Measurements from ENCODE around the gene XRCC4. TPM values are rescaled to one million over a fixed set of nuclear protein-coding genes. Genes with fewer than 3 reads are reported as not detected.

Gene XRCC4
- total and polyA plus RNA-seq, 7 donors: 4.6 to 11.3 (median 7.6) TPM

GRCh38 chr5:83364312-83365299 lies 287.3 kb downstream of the XRCC4 start:
- Histone ChIP-seq H3K4me3 (no peak overlapping the region), H3K27me3 (no peaks in the 10 kb centered on the region), H3K36me3 (no peaks in the 10 kb centered on the region), H3K4me1 (no peaks in the 10 kb centered on the region), H3K9me3 (peaks cover 0 to 2% (median 0%) of the 10 kb centered on the region in 4 donors), H3K27ac (no peak overlapping the region)
- TF ChIP-seq CTCF (IDR thresholded peaks at IDR 0.05) (no peak), POLR2AphosphoS5 (IDR thresholded peaks at IDR 0.05) (no peak), POLR2A (IDR thresholded peaks at IDR 0.05) (no peak), EP300 (IDR thresholded peaks at IDR 0.05) (no peak)
- 81 to 88% methylated on average over 8 of the region's 8 CpGs for WGBS, 2 donors
- intact Hi-C loops (cut with DNase I): no loop called here
- DNase-seq: no peak

GRCh38 chr5:83368319-83368718 lies 291.0 kb downstream of the XRCC4 start:
- no peak overlapping the region for H3K27ac ChIP-seq
- DNase-seq: no peak
- no peaks in the 10 kb centered on the region for H3K36me3 ChIP-seq
- WGBS, 2 donors: 81 to 83% methylated on average over 5 of the region's 5 CpGs
- no peaks in the 10 kb centered on the region for H3K27me3 ChIP-seq
- no peaks in the 10 kb centered on the region for H3K9me3 ChIP-seq
- intact Hi-C loops (cut with DNase I): no loop called here
- H3K4me1 ChIP-seq: no peaks in the 10 kb centered on the region
- TF ChIP-seq POLR2A (IDR thresholded peaks at IDR 0.05) (no peak), CTCF (IDR thresholded peaks at IDR 0.05) (no peak), EP300 (IDR thresholded peaks at IDR 0.05) (no peak), POLR2AphosphoS5 (IDR thresholded peaks at IDR 0.05) (no peak)
- H3K4me3 ChIP-seq: no peak overlapping the region

- no peaks in the 10 kb centered on the region for H3K36me3 ChIP-seq
- H3K27me3 ChIP-seq: no peaks in the 10 kb centered on the region
- no peak for TF ChIP-seq POLR2AphosphoS5 (IDR thresholded peaks at IDR 0.05)
- no peak for TF ChIP-seq EP300 (IDR thresholded peaks at IDR 0.05)
- TF ChIP-seq POLR2A (IDR thresholded peaks at IDR 0.05): no peak
- no peak for TF ChIP-seq CTCF (IDR thresholded peaks at IDR 0.05)
- no peak overlapping the region for H3K27ac ChIP-seq
- no peaks in the 10 kb centered on the region for H3K4me1 ChIP-seq
- DNase-seq: no peak
- WGBS, 2 donors: 69 to 70% methylated on average over 3 of the region's 3 CpGs
- H3K4me3 ChIP-seq: no peak overlapping the region
- H3K9me3 ChIP-seq: no peaks in the 10 kb centered on the region
- intact Hi-C loops (cut with DNase I): no loop called here
Measured at GRCh38 chr5:83368835-83369234, 291.5 kb downstream of the XRCC4 start.

GRCh38 chr5:83370957-83371356 lies 293.6 kb downstream of the XRCC4 start:
- no peak overlapping the region for H3K27ac ChIP-seq
- no peaks in the 10 kb centered on the region for H3K36me3 ChIP-seq
- no peak overlapping the region for H3K4me3 ChIP-seq
- H3K27me3 ChIP-seq: no peaks in the 10 kb centered on the region
- no peak for TF ChIP-seq POLR2A (IDR thresholded peaks at IDR 0.05)
- TF ChIP-seq CTCF (IDR thresholded peaks at IDR 0.05): no peak
- TF ChIP-seq EP300 (IDR thresholded peaks at IDR 0.05): no peak
- no peak for TF ChIP-seq POLR2AphosphoS5 (IDR thresholded peaks at IDR 0.05)
- H3K4me1 ChIP-seq: no peaks in the 10 kb centered on the region
- intact Hi-C loops (cut with DNase I): no loop called here
- H3K9me3 ChIP-seq: no peaks in the 10 kb centered on the region
- DNase-seq: no peak
- WGBS, 2 donors: 58 to 81% methylated on average over 1 of the region's 1 CpG

Data from sigmoid colon (tissue), 7 donors.